ENCODE results near the gene PJVK.
A peak's percentile ranks its signal among the peaks of the same experiment; 100 is the strongest.
"Not testable (repeated sequence)": the region's sequence is repeated elsewhere in the genome, so short reads cannot be mapped to it uniquely, and the experiment has no call there.

The PJVK gene

DNA sequence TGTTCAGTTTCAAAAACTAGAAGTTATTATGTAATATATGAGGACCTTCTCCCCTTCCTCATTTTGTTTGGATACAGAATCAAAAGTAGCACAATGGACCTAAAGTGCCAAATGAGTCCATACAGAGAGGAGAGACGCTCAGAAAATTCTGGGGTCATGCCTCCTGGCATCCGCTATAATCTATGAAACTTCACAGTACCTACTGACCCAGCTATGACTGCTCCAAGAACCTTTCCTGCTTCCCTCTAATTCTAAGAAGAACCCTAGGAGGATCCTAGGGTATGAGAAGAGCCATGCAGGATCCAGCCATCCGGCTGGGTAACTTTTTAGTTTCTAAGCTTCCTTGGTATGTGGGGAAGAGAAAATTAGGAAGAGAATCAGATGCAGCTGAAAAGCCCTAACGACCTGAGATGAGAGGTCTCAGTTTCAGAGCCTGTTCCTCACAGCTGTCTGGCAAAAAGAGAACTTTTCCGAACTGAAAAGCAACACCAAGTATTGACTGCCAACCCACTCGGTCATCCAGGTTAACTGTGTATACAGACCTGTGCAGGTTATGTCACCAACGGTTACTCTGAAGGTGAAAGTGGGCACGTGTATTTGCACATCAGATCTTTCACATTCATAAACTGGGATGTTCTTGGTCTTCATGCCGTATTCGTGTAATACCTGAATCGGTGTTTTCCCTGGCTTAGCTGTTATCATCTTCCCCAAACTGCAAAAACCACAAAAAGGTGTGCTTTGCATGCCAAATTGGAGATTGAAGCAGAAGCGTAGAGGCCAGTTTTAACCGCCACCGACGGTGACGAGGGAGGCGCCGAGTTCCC is 1.3 kb upstream of the PJVK start:
- Mint-ChIP-seq H3K4me1 (peaks cover 32% of the 10 kb centered on the region), H3K27me3 (no peaks in the 10 kb centered on the region), H3K36me3 (ENCODE audit: insufficient read depth) (peaks cover 14% of the 10 kb centered on the region), H3K27ac (ENCODE audit: low read depth) (peak overlapping the region; percentile 87), H3K4me3 (peak overlapping the region; percentile 86), H3K9me3 (no peaks in the 10 kb centered on the region)
- no peak for DNase-seq (ENCODE audit: low spot score in 2 of 2)
- ATAC-seq (replicated peaks; ENCODE audit: extremely low read depth, poor library complexity, severe bottlenecking): peak; percentile 16

DNA sequence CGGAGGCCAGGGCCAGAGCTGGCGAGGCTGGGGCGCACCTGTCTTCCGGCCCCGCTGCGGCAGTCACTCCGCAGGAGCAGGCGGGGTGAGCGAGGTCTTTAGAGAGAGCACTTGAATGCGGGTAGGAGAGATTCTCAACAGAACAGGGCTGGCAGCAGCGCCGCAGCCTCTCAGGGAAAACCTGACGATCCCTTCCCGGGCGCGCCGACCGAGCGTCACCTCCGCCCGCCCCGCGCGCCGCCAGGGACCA is 729 bp upstream of the PJVK start:
- H3K36me3 Mint-ChIP-seq (ENCODE audit: insufficient read depth): peaks cover 14% of the 10 kb centered on the region
- peaks cover 32% of the 10 kb centered on the region for H3K4me1 Mint-ChIP-seq
- H3K9me3 Mint-ChIP-seq: no peaks in the 10 kb centered on the region
- DNase-seq (ENCODE audit: low spot score in 2 of 2): peak; percentile 60 to 65
- no peaks in the 10 kb centered on the region for H3K27me3 Mint-ChIP-seq
- ATAC-seq (replicated peaks; ENCODE audit: extremely low read depth, poor library complexity, severe bottlenecking): peak; percentile 61
- peak overlapping the region; percentile 86 for H3K4me3 Mint-ChIP-seq
- H3K27ac Mint-ChIP-seq (ENCODE audit: low read depth): peak overlapping the region; percentile 87

DNA sequence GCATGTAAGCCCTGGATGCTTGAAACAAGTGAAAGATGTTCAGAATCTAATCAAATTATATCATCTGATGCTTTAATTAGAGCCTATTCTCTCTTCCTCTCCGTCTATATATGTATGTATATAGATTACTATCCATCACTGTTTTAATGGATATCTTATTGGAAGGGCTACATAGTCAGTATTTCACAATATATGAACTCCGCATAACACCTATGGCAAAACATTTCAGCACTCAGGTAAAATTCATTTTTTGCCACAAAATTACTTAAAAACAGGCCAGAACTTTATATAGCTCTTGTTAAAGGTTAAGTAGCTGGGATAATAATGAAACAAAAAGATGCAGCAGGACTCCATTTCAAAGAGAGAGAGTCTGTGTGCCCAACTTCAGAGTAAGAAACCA is 1.2 kb downstream of the PJVK start:
- Mint-ChIP-seq H3K4me1 (peaks cover 32% of the 10 kb centered on the region), H3K27ac (ENCODE audit: low read depth) (no peak overlapping the region), H3K4me3 (no peak overlapping the region), H3K9me3 (no peaks in the 10 kb centered on the region), H3K36me3 (ENCODE audit: insufficient read depth) (peaks cover 8% of the 10 kb centered on the region), H3K27me3 (no peaks in the 10 kb centered on the region)
- ATAC-seq (replicated peaks; ENCODE audit: extremely low read depth, poor library complexity, severe bottlenecking) (no peak), DNase-seq (ENCODE audit: low spot score in 2 of 2) (no peak)

DNA sequence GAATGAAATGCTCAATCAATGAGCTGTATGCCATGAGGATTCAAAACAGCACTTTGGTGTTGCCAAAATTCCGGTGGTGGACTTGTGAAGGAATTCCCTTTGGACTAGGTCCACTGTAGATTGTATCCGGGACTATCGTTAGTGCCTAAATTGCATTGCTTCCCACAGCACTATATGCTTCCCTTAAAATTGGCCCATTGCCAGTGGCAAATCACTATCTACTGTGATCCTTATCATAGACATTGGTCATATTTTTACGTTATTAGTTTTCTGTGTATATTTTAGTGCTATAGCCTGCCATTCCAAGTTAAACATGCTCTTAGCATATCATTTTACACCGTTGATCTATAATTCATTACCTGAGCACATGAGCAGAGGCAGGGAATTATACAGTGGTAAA is 1.7 kb downstream of the PJVK start:
- Mint-ChIP-seq H3K36me3 (ENCODE audit: insufficient read depth) (peaks cover 5% of the 10 kb centered on the region), H3K4me3 (no peak overlapping the region), H3K4me1 (peaks cover 31% of the 10 kb centered on the region), H3K27me3 (no peaks in the 10 kb centered on the region), H3K9me3 (no peaks in the 10 kb centered on the region), H3K27ac (ENCODE audit: low read depth) (no peak overlapping the region)
- ATAC-seq (replicated peaks; ENCODE audit: extremely low read depth, poor library complexity, severe bottlenecking) (no peak), DNase-seq (ENCODE audit: low spot score in 2 of 2) (no peak)

DNA sequence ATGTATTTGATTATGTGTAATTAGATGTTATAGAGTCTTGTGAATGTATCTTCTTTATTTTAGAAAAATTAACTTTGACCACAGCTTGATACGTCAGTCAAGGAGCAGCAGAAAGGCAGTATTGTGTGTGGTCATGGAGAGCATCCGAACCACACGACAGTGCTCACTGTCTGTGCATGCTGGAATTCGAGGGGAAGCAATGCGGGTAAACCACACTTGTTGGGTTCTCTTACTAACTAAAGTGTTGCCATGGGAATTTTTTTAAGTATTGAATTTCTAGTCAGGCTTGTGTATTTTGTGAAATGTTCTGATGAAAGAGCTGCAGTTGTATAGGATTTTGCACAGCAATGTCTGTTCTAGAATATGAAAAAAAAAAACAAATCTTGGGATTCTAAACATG is 4.8 kb downstream of the PJVK start:
- no peak for ATAC-seq (replicated peaks; ENCODE audit: extremely low read depth, poor library complexity, severe bottlenecking)
- H3K27ac Mint-ChIP-seq (ENCODE audit: low read depth): no peak overlapping the region

DNA sequence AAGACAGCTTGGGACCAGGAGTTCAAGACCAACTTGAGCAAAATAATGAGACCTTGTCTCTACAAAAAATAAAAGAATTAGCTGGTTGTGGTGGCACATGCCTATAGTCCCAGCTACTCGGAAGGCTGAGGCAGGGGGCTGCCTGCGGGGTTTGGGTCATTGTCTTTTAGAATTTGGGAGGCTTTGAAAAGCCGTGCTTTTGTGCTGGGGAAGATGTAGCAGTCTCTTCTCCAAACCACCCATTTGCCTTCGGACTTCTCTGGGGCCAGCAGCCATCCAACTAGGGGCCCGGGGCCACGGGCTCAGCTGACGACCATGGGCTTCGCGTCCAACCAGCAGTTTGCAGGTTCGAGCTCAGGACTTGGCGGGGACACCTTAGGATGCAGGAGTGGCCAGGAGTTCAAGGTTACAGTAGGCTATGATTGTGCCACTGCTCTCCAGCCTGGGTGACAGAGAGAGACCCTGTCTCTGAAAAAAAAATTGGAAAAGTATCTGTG is 6.3 kb downstream of the PJVK start:
- Mint-ChIP-seq H3K4me3 (no peak overlapping the region), H3K4me1 (no peaks in the 10 kb centered on the region), H3K9me3 (no peaks in the 10 kb centered on the region), H3K36me3 (ENCODE audit: insufficient read depth) (no peaks in the 10 kb centered on the region), H3K27me3 (no peaks in the 10 kb centered on the region), H3K27ac (ENCODE audit: low read depth) (no peak overlapping the region)
- no peak for ATAC-seq (replicated peaks; ENCODE audit: extremely low read depth, poor library complexity, severe bottlenecking)
- no peak for DNase-seq (ENCODE audit: low spot score in 2 of 2)

More for the DNA sequence above, 4.8 kb downstream of the PJVK start:
- peaks cover 9% of the 10 kb centered on the region for H3K4me1 Mint-ChIP-seq
- H3K36me3 Mint-ChIP-seq (ENCODE audit: insufficient read depth): peaks cover 2% of the 10 kb centered on the region
- no peaks in the 10 kb centered on the region for H3K27me3 Mint-ChIP-seq
- no peaks in the 10 kb centered on the region for H3K9me3 Mint-ChIP-seq
- H3K4me3 Mint-ChIP-seq: no peak overlapping the region
- no peak for DNase-seq (ENCODE audit: low spot score in 2 of 2)

DNA sequence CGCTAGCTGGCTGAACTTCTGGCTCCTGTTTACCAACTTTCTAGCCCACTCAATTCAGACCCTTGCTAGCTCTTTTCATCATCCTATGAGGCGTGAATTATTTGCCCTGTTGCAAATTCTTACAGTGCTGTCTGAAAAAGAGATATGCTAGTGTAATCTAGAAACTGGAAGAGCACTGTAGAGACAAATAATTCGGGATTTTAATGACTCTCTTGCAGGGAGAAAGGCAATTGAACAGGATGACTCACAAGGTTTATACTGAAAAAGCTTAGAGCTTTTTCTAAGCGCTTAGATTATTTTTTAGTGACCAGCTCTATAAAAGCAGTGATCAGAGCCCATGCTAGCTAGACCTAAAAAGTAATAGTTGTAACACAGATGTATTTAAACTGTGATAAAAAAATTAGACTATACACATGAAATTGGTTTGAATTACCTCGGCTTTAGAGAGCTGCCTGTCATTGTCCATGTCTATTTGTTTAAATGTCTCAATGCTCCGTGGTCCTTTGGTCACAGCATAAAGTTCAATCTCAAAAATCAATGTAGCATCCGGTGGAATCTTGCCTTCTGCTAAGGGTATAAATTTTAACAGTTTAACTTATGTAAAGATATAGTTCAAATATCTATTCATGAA is 18.2 kb downstream of the PJVK start:
- no peaks in the 10 kb centered on the region for H3K4me1 Mint-ChIP-seq
- no peak overlapping the region for H3K27ac Mint-ChIP-seq (ENCODE audit: low read depth)
- H3K4me3 Mint-ChIP-seq: no peak overlapping the region
- no peaks in the 10 kb centered on the region for H3K9me3 Mint-ChIP-seq
- H3K27me3 Mint-ChIP-seq: no peaks in the 10 kb centered on the region
- no peak for DNase-seq (ENCODE audit: low spot score in 2 of 2)
- no peaks in the 10 kb centered on the region for H3K36me3 Mint-ChIP-seq (ENCODE audit: insufficient read depth)
- no peak for ATAC-seq (replicated peaks; ENCODE audit: extremely low read depth, poor library complexity, severe bottlenecking)

DNA sequence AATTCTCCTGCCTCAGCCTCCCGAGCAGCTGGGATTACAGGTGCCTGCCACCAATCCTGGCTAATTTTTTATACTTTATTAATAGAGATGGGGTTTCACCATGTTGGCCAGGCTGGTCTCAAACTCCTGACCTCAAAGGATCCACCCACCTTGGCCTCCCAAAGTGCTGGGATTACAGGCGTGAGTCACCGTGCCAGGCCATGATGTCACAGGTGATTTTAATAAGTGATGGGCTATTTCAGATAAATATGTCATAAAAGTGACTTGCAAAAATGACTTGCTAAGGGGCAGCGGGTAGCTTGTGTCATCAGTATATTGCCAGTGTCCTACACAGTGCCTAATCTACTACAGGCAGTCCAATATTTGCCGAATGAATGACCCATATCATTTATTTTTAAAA is 20.1 kb downstream of the PJVK start:
- H3K36me3 Mint-ChIP-seq (ENCODE audit: insufficient read depth); H3K9me3 Mint-ChIP-seq; ATAC-seq (replicated peaks; ENCODE audit: extremely low read depth, poor library complexity, severe bottlenecking); H3K4me1 Mint-ChIP-seq; DNase-seq (ENCODE audit: low spot score in 2 of 2); H3K4me3 Mint-ChIP-seq; H3K27me3 Mint-ChIP-seq; H3K27ac Mint-ChIP-seq (ENCODE audit: low read depth): not testable (repeated sequence)

DNA sequence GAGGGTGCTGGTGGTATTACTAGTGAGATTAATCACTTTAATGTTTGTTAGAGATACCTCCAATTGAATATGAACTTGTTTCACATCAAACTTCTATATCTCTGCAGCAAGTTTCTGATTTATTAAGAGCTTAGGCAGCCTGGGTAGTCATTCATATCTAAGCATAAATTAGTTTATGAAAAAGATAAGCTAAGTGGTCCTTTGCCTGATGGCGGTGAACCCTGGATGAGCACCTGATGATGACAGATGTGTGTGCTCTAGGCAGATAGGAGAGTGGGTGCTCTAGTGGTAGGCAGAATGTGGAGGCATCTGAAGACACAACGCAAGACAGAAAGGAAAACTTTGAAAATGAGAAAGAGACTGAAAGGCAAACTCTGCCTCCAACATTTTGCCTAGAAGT is 22.2 kb downstream of the PJVK start:
- Mint-ChIP-seq H3K27me3 (no peaks in the 10 kb centered on the region), H3K9me3 (no peaks in the 10 kb centered on the region)
- ATAC-seq (replicated peaks; ENCODE audit: extremely low read depth, poor library complexity, severe bottlenecking): no peak

DNA sequence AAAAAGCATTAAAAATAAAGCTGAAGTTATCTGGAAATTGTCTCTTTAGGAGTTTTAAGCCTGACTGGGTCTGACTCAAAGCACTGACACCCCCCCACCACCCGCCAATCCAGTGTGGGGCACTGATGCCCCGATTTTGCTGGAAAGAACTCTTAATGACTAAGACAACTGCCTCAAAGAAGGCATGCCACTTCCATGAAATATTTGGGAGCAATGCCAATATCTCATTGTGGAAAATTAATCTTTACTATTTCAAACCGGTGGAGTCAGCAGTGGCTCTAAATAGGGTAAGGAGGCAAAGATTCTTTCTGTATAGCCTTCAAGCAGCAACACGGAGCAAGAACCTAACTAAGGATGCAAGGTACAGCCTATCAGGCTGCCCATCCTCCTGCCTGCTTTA is 22.8 kb downstream of the PJVK start:
- Mint-ChIP-seq H3K4me3 (no peak overlapping the region), H3K27me3 (no peaks in the 10 kb centered on the region), H3K27ac (ENCODE audit: low read depth) (no peak overlapping the region), H3K4me1 (peaks cover 8% of the 10 kb centered on the region), H3K9me3 (no peaks in the 10 kb centered on the region), H3K36me3 (ENCODE audit: insufficient read depth) (peaks cover 6% of the 10 kb centered on the region)
- DNase-seq (ENCODE audit: low spot score in 2 of 2) (no peak), ATAC-seq (replicated peaks; ENCODE audit: extremely low read depth, poor library complexity, severe bottlenecking) (no peak)

More for the DNA sequence above, 22.2 kb downstream of the PJVK start:
- H3K4me3 Mint-ChIP-seq: no peak overlapping the region
- H3K4me1 Mint-ChIP-seq: peaks cover 3% of the 10 kb centered on the region
- no peak for DNase-seq (ENCODE audit: low spot score in 2 of 2)
- H3K27ac Mint-ChIP-seq (ENCODE audit: low read depth): no peak overlapping the region
- peaks cover 2% of the 10 kb centered on the region for H3K36me3 Mint-ChIP-seq (ENCODE audit: insufficient read depth)

DNA sequence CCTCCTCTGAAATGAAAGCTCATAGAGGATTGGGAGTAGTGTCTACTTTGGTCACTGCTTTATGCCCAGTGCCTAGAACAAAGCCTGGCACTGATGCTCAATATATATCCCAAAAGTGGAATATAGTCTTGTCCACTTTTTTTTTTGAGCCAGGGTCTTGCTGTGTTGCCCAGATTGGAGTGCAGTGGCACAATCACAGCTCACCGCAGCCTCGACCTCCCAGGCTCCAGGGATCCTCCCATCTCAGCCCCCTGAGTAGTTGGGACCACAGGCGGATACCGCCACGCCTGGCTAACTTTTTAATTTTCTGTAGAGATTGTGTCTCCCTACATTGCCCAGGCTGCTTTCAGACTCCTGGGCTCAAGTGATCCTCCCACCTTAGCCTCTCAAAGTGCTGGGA is 23.4 kb downstream of the PJVK start:
- Mint-ChIP-seq H3K36me3 (ENCODE audit: insufficient read depth) (peaks cover 10% of the 10 kb centered on the region), H3K9me3 (no peaks in the 10 kb centered on the region), H3K27me3 (no peaks in the 10 kb centered on the region), H3K27ac (ENCODE audit: low read depth) (no peak overlapping the region), H3K4me3 (no peak overlapping the region), H3K4me1 (peaks cover 8% of the 10 kb centered on the region)
- DNase-seq (ENCODE audit: low spot score in 2 of 2) (no peak), ATAC-seq (replicated peaks; ENCODE audit: extremely low read depth, poor library complexity, severe bottlenecking) (no peak)

DNA sequence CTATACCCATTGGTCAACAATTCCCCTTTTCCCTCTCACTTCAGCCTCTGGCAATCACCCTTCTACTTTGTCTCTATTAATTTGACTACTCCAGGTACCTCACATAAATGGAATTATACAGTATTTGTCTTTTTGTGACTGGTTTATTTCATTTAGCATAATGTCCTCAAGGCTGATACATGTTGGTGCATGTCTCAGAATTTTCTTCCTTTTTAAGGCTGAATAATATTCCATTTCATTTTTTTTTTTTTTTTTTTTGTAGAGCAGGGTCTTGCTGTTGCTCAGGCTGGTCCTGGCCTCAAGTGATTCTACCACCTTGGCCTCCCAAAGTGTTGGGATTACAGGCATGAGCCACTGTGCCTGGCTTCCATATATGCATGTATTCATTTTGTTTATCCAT is 25.3 kb downstream of the PJVK start:
- H3K9me3 Mint-ChIP-seq: no peaks in the 10 kb centered on the region
- peaks cover 16% of the 10 kb centered on the region for H3K4me1 Mint-ChIP-seq
- H3K36me3 Mint-ChIP-seq (ENCODE audit: insufficient read depth): peaks cover 17% of the 10 kb centered on the region
- no peak for DNase-seq (ENCODE audit: low spot score in 2 of 2)
- H3K4me3 Mint-ChIP-seq: no peak overlapping the region
- H3K27ac Mint-ChIP-seq (ENCODE audit: low read depth): no peak overlapping the region
- no peaks in the 10 kb centered on the region for H3K27me3 Mint-ChIP-seq
- ATAC-seq (replicated peaks; ENCODE audit: extremely low read depth, poor library complexity, severe bottlenecking): no peak

DNA sequence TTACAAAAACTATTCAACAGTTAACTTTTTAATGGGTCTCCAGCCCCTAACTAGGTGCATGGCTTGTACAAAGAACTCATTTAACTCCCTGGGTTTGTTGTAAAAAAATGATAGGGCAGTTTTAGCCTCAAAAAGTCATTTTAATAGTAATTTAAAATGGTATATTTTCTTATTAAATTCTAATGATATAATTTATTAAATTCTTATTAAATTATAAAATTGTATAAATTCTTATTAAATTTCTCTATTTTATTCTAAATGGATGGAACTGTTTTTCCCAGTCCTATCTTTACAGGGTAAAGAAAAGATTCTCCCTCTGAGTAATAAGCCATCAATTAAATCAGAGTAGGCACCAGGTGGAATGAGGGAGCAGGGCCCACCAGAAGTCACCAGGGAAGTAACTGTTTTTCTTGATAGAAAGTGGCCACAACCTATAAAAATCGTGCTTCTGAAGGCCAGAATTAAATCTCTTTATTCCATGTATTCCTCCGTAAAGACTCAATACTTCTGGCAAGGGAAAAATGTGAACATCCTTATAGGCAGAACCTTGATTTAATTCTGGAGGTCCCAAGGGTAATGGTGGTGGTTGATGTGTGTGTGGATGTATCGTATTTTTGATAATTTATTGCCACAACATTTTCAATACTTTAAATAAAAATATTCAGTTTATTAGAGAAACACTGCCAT is 26.4 kb downstream of the PJVK start:
- DNase-seq (ENCODE audit: low spot score in 2 of 2) (no peak), ATAC-seq (replicated peaks; ENCODE audit: extremely low read depth, poor library complexity, severe bottlenecking) (no peak)
- H3K27me3 Mint-ChIP-seq: no peaks in the 10 kb centered on the region
- H3K4me1 Mint-ChIP-seq: peaks cover 27% of the 10 kb centered on the region
- no peaks in the 10 kb centered on the region for H3K9me3 Mint-ChIP-seq
- H3K27ac Mint-ChIP-seq (ENCODE audit: low read depth): peak overlapping the region; percentile 96
- H3K36me3 Mint-ChIP-seq (ENCODE audit: insufficient read depth): peaks cover 17% of the 10 kb centered on the region
- peak overlapping the region; percentile 99 for H3K4me3 Mint-ChIP-seq

Measured in central memory CD8-positive, alpha-beta T cell (primary cell).